Activated naive CD4-positive, alpha-beta T cell treated with anti-CD3 and anti-CD28 coated beads, Interleukin-2, amount 50 U/mL, for 24 hours (primary cell): ENCODE data around the gene VWA2.

Source experiments
- H3K27ac Mint-ChIP-seq: one replicate; pipeline ENCODE4 v1.8.0; 2021; ENCODE audit warnings: mild to moderate bottlenecking, mixed read lengths
- H3K27me3 Mint-ChIP-seq: one replicate; pipeline ENCODE4 v1.8.0; 2021; ENCODE audit warnings: mixed read lengths
- H3K36me3 Mint-ChIP-seq: one replicate; pipeline ENCODE4 v1.8.0; 2021; ENCODE audit warnings: mixed read lengths
- H3K4me1 Mint-ChIP-seq: one replicate; pipeline ENCODE4 v1.8.0; 2021; ENCODE audit warnings: mixed read lengths
- H3K4me3 Mint-ChIP-seq: one replicate; pipeline ENCODE4 v1.8.0; 2021; ENCODE audit warnings: mild to moderate bottlenecking, mixed read lengths
- H3K9me3 Mint-ChIP-seq: one replicate; pipeline ENCODE4 v1.8.0; 2021; ENCODE audit warnings: mixed read lengths

VWA2 gene

DNA sequence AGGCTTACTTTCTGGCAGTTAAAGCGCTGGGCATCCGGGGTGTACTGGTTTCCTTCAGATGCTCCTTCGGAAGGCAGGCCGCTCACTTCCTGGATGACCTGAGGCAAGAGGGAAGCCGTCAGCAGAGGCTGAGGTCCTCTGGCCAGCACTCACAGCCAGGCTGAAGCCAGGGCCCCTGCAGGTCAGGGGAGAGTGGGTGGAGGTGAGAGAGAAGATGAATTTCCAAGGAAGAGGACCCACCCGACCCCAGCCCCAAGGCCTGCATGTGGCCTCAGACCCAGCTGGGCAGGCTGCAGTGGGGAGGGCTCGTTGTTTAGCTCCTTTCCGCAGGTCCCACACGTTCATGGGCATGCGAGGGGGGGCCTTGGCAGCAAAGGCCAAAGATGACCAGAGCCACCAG is 71.3 kb downstream of the VWA2 start:
- H3K27ac Mint-ChIP-seq: no peak overlapping the region
- no peaks in the 10 kb centered on the region for H3K9me3 Mint-ChIP-seq
- H3K36me3 Mint-ChIP-seq: no peaks in the 10 kb centered on the region
- no peak overlapping the region for H3K4me3 Mint-ChIP-seq
- H3K27me3 Mint-ChIP-seq: no peaks in the 10 kb centered on the region
- no peaks in the 10 kb centered on the region for H3K4me1 Mint-ChIP-seq

- Mint-ChIP-seq H3K4me1 (no peaks in the 10 kb centered on the region), H3K27me3 (no peaks in the 10 kb centered on the region), H3K36me3 (no peaks in the 10 kb centered on the region)
Observed at GRCh38 chr10:114311023-114311422, 72.0 kb downstream of the VWA2 start.

DNA sequence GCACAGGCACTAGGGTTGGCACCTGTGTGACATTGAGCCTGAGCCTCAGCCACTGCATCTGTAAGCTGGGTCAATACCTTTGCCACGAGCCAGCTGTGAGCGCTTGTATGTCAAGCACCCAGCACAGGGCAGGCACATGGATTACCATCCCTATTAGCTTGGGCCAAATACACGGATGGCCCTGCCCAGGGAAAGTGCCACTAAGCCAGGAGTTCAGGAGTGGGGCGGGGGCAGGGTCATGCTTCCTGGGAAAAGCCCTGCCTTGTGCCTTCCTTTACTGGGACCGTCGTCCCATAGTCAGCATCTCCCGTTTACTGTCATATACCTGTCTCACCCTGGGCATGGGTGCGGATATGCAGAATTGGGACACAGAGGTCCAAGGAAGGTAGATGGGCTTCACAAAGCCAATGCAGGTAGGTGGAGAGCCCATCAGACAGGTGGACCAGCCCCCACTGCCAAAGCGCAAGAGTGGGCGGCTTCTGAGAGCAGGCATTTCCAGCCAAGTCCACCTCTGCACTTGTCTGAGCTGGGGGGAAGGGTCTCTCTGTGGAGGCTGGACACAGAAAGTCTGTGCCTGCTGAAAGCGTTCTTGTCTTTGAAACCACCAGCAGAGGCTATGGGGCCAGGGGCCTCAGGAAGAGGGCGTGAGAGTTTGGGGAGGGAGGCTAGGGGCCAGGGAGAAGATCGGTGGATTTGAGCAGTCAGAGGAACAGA is 72.6 kb downstream of the VWA2 start:
- Mint-ChIP-seq H3K4me3 (no peak overlapping the region), H3K36me3 (no peaks in the 10 kb centered on the region), H3K27me3 (no peaks in the 10 kb centered on the region), H3K4me1 (no peaks in the 10 kb centered on the region), H3K9me3 (no peaks in the 10 kb centered on the region), H3K27ac (no peak overlapping the region)

More at GRCh38 chr10:114311023-114311422, 72.0 kb downstream of the VWA2 start:
- no peak overlapping the region for H3K4me3 Mint-ChIP-seq
- H3K9me3 Mint-ChIP-seq: no peaks in the 10 kb centered on the region
- H3K27ac Mint-ChIP-seq: no peak overlapping the region

DNA sequence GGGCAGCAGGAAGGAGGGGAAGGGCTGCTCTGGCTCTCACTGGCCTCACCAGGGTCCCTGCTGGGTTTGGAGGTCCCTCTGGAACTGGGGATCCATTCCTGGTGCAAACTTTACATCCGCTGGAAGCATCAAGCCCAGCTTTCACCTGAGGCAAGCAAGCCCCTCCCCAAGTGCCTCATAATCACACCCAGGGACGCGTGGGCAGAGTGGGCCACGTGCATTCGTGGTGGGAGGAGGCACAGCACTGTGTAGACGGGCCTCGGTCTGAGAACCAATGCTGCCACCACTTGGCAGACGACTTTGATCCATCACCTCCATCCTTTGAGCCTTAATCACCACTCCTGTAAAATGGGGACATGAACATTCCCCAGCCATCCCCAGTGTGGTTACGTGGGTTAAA is 74.1 kb downstream of the VWA2 start:
- Mint-ChIP-seq H3K27ac (no peak overlapping the region), H3K4me3 (no peak overlapping the region), H3K36me3 (no peaks in the 10 kb centered on the region), H3K27me3 (no peaks in the 10 kb centered on the region), H3K9me3 (no peaks in the 10 kb centered on the region), H3K4me1 (no peaks in the 10 kb centered on the region)

- H3K36me3 Mint-ChIP-seq: no peaks in the 10 kb centered on the region
- H3K9me3 Mint-ChIP-seq: no peaks in the 10 kb centered on the region
- H3K4me3 Mint-ChIP-seq: no peak overlapping the region
- no peaks in the 10 kb centered on the region for H3K27me3 Mint-ChIP-seq
- H3K4me1 Mint-ChIP-seq: no peaks in the 10 kb centered on the region
- H3K27ac Mint-ChIP-seq: no peak overlapping the region
Observed at GRCh38 chr10:114313866-114314265, 74.8 kb downstream of the VWA2 start.

DNA sequence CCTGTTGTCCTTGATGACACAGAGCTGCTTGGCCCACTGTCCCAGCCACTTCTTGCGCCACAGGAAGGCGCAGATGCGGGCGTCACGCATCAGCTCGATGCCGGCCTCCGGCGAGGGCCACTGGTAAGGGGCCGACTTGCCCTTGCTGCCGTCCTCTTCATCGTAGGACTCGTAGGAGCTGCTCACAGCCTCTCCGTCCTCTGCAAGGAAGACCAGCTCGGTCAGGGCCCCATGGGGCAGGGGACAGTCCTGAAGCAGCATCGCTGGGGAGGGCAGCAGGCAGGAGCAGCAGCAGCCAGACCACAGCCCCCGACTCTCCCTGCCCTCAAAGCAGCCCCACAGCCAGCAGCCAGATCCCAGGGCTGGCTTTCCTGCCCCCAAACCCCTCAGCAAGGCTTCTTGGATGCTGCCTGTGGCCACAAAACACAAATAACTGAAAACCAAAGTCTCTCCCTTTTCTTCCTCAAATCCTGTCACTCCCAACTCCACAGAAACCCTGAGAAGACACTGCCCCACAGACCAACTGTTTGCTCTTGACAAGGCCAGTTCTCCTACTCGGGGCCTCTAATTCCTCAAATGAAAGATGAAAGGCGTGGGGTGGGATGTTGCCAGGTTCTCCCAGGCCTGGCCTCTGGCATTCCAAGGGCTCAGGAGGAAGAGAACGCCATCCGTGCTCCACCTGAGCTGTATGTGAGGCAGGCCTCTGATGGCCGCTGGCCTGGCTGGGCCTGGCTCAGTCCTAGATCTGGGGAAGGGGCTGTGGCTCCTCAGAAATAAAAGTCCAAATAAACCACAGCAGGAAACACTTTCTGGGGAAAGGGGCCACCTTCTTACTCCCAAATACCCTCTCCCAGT is 76.7 kb downstream of the VWA2 start:
- Mint-ChIP-seq H3K9me3 (no peaks in the 10 kb centered on the region), H3K27me3 (no peaks in the 10 kb centered on the region), H3K4me1 (no peaks in the 10 kb centered on the region), H3K27ac (no peak overlapping the region), H3K4me3 (no peak overlapping the region), H3K36me3 (no peaks in the 10 kb centered on the region)

GRCh38 chr10:114316744-114317143 is 77.7 kb downstream of the VWA2 start:
- H3K36me3 Mint-ChIP-seq: no peaks in the 10 kb centered on the region
- H3K27me3 Mint-ChIP-seq: no peaks in the 10 kb centered on the region
- no peaks in the 10 kb centered on the region for H3K9me3 Mint-ChIP-seq
- H3K4me3 Mint-ChIP-seq: no peak overlapping the region
- no peak overlapping the region for H3K27ac Mint-ChIP-seq
- H3K4me1 Mint-ChIP-seq: no peaks in the 10 kb centered on the region

- no peaks in the 10 kb centered on the region for H3K9me3 Mint-ChIP-seq
- H3K36me3 Mint-ChIP-seq: no peaks in the 10 kb centered on the region
- no peaks in the 10 kb centered on the region for H3K27me3 Mint-ChIP-seq
- no peaks in the 10 kb centered on the region for H3K4me1 Mint-ChIP-seq
- no peak overlapping the region for H3K27ac Mint-ChIP-seq
- no peak overlapping the region for H3K4me3 Mint-ChIP-seq
Observed at GRCh38 chr10:114319406-114320248, 80.6 kb downstream of the VWA2 start.

DNA sequence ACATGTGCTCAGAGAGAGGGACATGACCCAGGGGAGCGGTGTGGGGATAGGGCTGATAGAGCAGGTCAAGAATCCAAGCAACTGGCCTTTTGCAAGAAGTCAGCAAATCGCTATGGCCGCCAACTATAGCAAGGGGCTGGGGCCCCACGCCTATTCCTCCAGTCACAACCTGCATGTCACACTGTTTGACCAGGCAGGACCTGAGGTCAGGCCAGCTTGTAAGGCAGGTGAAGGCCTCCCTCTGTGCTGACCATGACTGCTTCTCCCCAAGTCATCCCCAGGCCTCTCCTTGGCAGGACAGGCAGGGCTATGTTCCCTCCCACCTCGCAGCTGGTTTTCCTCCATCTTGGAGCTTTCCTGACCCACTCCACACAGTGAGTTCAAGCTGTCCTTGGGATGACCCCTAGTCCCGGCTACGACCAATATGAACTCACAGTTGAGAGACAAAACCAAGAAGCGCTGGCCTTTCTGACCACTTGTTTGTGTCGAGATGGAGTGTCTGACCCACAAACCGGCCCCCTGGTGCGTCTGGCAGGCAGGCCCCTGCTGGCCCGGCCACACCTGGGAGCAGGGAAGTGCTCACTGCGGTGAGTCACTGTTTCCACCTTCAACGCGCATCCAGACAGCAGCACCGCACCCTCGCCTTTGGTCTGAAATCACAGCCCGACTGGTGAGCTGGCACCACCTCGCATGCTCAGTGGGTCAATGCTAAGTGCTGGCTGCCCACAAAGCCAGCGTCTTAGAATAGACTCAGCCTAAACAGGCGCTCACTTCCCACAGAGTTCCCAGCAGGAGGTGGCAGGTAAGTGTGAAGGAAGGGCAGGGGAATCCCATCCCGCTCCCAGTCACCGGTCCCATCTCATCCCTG is 81.4 kb downstream of the VWA2 start:
- no peak overlapping the region for H3K4me3 Mint-ChIP-seq
- H3K27ac Mint-ChIP-seq: no peak overlapping the region
- no peaks in the 10 kb centered on the region for H3K9me3 Mint-ChIP-seq
- H3K27me3 Mint-ChIP-seq: no peaks in the 10 kb centered on the region
- no peaks in the 10 kb centered on the region for H3K4me1 Mint-ChIP-seq
- no peaks in the 10 kb centered on the region for H3K36me3 Mint-ChIP-seq

DNA sequence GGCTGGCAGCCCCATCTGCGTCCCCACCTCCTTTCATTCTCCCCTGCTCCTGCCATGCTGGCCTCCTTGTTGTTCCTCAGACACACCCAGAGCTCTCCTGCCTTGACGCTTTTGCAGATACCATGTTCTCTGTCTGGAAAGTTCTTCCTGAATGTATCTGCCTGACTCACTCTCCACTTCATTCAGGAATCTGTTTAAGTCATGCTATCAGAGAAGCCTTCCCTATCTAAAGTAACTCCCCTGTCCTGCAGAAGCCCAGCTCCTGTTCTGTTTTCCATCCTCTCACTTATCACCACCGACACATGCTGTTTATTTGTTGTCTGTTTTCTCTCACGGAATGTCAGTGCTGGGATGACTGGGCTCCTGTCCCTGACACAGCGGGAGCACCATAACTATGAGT is 83.3 kb downstream of the VWA2 start:
- H3K27ac Mint-ChIP-seq: no peak overlapping the region
- no peaks in the 10 kb centered on the region for H3K4me1 Mint-ChIP-seq
- no peaks in the 10 kb centered on the region for H3K36me3 Mint-ChIP-seq
- H3K9me3 Mint-ChIP-seq: no peaks in the 10 kb centered on the region
- H3K4me3 Mint-ChIP-seq: no peak overlapping the region
- no peaks in the 10 kb centered on the region for H3K27me3 Mint-ChIP-seq

DNA sequence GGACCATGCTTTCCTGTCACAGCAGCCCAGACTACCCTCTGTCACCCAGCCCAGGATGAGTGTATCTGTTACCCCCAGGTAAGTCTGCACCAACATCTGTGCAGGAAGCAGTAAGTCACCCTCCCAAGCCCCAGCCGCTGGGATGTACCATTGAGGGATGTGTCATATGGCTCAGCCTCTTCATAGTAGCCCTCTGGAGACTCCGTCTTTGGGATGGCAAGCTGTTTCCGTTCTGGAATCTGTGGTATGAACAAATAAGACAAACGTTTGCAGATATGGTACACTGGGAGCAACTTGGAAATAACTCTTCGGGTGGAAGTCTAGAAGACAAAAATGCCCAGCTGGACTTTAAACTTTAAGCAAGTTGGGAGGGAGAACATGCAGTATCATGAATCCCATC is 84.0 kb downstream of the VWA2 start:
- Mint-ChIP-seq H3K4me1 (no peaks in the 10 kb centered on the region), H3K9me3 (no peaks in the 10 kb centered on the region), H3K27me3 (no peaks in the 10 kb centered on the region), H3K27ac (no peak overlapping the region), H3K36me3 (no peaks in the 10 kb centered on the region), H3K4me3 (no peak overlapping the region)

DNA sequence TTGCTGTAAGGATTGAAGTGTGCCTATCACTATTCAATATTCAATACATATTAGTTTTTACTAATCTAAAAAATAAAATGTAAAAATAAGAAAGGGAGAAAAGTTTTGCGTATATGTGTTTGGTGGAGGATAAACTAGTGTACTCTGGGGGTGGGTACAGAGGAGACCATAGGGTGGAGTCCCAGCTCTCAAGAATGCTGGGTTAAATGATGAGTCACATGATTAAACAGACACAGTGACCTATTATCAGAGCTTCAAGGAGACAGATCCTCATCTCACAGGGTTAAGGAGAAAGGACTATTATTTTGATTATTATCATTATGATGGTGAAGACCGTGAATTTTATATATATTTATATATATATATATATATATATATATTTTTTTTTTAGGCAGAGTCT is 87.7 kb downstream of the VWA2 start:
- Mint-ChIP-seq H3K27me3 (no peaks in the 10 kb centered on the region), H3K9me3 (no peaks in the 10 kb centered on the region), H3K27ac (no peak overlapping the region), H3K36me3 (no peaks in the 10 kb centered on the region), H3K4me1 (no peaks in the 10 kb centered on the region), H3K4me3 (no peak overlapping the region)

- Mint-ChIP-seq H3K4me1 (no peaks in the 10 kb centered on the region), H3K9me3 (no peaks in the 10 kb centered on the region), H3K4me3 (no peak overlapping the region), H3K27ac (no peak overlapping the region), H3K27me3 (no peaks in the 10 kb centered on the region), H3K36me3 (no peaks in the 10 kb centered on the region)
Observed at GRCh38 chr10:114327537-114328440, 88.7 kb downstream of the VWA2 start.

DNA sequence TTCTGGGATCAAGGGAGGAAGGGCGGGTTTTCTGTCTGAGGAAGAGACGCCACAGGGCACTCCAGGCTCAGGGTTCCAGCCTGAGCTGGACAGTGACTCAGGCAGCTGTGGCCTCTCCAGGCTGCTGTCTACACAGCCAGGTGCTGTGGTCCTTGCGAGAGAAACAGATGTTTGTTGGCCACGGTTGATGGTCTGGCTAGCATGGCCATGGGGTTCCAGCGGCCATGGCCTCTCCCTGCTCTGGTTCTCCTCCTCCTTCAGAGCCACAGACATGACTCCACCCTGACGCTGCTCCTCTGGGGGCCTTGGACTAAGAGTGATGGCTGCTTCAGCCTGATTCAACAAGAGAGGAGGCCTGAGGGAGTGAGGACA is 89.4 kb downstream of the VWA2 start:
- H3K4me3 Mint-ChIP-seq: no peak overlapping the region

More for the DNA sequence above, 89.4 kb downstream of the VWA2 start:
- Mint-ChIP-seq H3K36me3 (no peaks in the 10 kb centered on the region), H3K4me1 (no peaks in the 10 kb centered on the region), H3K27ac (no peak overlapping the region), H3K27me3 (no peaks in the 10 kb centered on the region), H3K9me3 (no peaks in the 10 kb centered on the region)
